ENCODE data around the gene SLC5A12.
A peak's percentile ranks its signal among the peaks of the same experiment; 100 is the strongest.
"Not testable (repeated sequence)": the region's sequence is repeated elsewhere in the genome, so short reads cannot be mapped to it uniquely, and the experiment has no call there.

Gene SLC5A12

DNA sequence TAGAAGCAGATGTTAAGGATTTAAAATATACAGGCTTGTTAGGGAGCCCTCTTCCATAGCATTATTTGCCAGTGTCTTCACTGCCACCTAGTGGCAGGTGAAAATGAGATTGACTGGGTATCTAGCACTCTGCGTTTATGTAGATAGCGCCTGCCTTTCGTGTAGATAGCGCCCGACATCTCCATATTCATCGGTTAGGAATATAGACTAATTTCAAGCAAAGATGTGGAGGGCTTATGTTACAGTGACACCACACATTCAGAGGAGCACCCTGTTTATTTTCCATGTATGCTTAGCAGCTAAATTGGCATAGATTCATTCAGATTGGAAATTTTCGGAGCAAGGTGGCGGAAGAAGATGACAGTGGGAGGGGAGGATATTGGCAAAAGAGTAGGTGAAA, 72.0 kb downstream of the SLC5A12 start:
- peak; percentile 47 for DNase-seq

DNA sequence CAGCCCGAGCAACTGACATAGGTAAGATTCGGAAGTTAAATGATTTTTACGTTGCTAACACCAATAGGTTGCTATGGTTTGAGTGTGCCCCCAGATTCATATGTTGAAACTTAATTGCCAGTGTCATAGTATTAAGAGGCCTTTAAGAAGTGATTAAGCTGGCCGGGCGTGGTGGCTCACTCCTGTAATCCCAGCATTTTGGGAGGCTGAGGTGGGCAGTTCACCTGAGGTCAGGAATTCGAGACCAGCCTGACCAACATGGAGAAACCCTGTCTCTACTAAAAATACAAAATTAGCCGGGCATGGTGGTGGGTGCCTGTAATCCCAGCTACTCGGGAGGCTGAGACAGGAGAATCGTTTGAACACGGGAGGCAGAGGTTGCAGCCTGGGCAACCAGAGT, 78.5 kb downstream of the SLC5A12 start:
- not testable (repeated sequence) for DNase-seq

DNA sequence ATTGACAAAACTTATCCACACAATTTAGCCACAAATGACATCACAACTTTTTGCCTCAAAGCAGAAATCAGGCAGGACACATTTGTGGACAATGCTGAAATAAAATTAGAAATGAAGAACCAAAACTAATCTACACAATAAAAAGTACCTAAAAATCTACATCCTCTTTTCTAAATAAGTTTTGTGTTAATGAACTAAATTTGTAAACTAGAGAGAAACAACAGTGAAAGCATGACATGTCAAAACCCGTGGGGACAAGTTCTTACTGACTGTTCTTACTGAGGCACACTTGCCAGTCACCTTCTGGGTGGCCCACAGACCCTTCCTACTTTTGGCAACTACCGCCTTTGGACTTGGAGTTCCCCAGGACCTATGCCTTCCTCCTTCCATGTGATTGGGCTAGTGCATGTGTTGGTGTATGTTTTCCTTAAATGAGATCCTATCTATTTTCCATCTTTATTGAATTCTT, 89.1 kb downstream of the SLC5A12 start:
- no peak for DNase-seq

DNA sequence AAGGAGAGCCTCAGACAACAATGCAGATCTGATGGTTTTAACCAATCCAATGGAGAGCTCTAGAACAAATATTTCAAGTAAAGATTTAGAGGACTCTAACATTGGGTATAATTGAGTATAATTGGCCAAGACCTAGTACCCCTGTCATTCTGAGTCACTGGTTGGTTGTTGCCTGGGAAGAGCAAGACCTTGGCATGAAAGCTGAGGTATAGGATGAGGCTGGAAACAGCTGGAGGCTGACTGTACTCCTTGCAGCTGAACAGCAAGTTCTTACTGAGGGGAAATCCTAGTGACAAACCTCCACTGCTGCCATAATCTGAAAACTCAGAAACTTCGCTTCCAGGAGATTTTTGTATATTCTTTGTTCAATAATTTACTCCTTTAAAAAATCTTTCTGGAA, 95.5 kb downstream of the SLC5A12 start:
- no peak for DNase-seq

DNA sequence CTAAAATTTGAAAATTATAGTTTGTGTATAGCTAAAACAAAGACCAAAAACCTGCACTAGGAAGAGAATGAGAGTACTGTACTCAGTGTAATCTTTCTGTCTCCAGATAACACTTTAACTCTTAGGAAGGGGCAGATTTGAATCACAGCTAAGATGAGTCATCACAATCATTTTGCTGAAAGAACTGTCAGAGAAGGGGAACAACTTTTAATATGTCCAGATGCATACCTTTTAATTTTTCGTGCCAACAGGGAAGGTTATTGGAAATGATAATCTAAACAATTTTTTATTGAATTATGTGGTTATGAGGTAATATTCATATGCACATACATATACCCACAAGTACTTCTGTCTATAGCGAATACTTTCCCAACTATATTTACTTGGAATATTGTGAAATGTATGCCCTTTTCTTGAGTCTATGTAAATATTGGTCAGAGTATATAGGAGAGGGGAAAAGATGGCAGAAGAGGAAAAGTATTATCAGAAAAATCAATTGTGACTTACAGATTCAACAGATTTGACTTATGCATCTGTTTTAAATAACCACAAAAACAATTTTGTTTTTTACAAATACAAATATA, 98.7 kb downstream of the SLC5A12 start:
- DNase-seq = no peak

DNA sequence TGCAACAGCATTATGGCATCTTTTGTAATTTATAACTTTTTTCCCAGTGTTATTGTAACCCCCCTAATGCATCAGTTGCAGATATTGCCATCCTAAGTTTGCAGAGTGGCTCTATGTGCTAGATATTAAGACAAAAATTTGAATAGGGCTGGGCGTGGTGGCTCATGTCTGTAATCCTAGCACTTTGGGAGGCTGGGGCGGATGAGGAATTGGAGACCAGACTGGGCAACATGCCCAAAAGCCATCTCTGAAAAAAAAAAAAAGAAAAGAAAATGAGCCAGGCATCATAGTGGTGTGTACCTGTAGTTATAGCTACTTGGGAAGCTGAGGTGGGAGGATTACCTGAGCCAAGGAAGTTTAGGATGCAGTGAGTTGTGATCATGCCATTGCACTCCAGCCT, 99.7 kb downstream of the SLC5A12 start:
- DNase-seq = no peak

DNA sequence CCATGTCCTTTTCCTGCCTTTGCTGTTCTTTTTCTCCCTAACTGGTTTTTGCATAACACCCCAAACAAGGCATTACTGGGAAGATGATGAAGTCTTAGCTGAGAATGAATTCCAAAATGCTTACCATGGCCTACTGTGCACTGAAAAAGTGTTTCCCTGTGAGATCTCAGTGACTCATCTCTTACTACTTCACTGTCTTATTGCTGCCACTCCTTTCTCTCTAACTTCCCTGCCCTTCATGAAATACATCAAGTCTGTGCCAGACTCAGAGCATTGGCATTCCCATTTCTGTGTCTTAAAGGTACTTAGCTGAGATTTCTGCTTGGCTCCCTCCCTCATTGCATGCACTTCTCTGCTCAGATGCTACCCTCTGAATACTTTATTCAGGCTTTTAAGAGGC, 100.7 kb downstream of the SLC5A12 start:
- DNase-seq = no peak

DNA sequence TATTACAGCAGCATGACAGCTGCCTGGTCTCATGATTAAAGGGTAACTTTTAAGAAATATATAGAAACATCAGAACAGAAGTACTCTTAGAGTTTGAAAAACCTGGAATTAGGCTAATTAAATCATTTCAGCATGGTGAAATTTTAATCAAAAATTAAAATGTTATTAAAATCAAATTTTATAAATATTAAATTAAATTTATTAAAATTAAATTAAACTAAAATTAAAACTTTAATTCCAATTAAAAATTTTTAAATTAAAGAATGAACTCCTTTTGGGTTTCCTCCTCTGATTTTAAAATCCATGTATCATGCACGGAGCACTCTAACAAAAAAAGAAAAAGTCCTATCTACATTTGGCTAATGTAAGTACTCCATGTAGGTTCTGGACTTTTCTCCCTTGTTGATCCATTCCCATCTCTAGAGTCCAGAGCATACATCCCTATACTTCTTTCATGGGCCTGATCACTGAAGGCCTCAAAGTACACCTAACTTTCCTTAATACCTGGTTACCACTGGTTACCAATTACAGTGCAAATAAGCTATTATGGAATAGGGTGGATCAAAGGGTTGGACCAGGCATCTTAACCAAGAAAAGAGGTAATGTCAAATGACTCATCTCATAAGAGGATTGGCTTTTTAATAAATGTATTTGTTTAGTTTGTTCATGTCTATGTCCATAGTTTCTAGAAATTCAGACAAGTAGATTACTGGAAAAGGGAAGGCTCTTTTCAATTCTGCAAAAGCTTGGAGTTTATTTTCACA, 101.4 kb downstream of the SLC5A12 start:
- no peak for DNase-seq

DNA sequence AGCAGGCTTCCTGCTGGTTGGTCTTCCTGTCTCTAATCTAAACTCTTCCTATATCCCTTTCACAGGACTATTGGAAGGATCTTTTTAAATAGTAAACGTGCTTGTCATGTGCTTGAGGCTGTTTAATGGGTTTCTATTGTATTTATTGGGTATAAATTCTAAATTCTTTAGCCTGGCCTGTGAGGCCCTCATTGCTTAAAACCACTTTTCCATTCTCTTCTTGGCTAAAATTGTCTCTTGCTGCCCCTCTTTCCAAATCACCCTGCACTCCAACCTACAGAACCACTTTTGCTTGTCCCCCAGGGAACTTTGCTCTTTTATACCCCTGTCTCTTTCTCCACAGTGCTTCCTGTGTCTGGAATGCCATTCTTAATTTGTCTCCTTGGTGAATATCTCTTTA, 103.4 kb downstream of the SLC5A12 start:
- no peak for DNase-seq
